Fibroblast of pulmonary artery (primary cell): ENCODE measurements around the gene C10orf90.

Experiments used
- DNase-seq: peaks from one replicate; pipeline ENCODE4 v3.0.0-alpha.2; 2010; ENCODE audit warnings: low read depth
- H3K4me3 ChIP-seq: replicated peaks from 2 replicates; pipeline ENCODE4 v1.5.1; 2011; ENCODE audit warnings: low read depth, mild to moderate bottlenecking, control low read depth, low read length, moderate library complexity
- CTCF ChIP-seq: IDR thresholded peaks from 2 replicates; pipeline ENCODE4 v1.5.1; 2011; ENCODE audit warnings: mild to moderate bottlenecking, control low read depth, low read length, inconsistent platforms; ENCODE audit errors: missing control alignments

The C10orf90 gene

GRCh38 chr10:126592901-126593300 lies 77.6 kb downstream of the C10orf90 start:
- H3K4me3 ChIP-seq, result no peak overlapping the region
- TF ChIP-seq CTCF, result no peak
- DNase-seq, result no peak

GRCh38 chr10:126588024-126588423 lies 82.5 kb downstream of the C10orf90 start:
- H3K4me3 ChIP-seq, result no peak overlapping the region
- no peak for DNase-seq
- TF ChIP-seq CTCF, result no peak

- no peak for TF ChIP-seq CTCF
- H3K4me3 ChIP-seq, result no peak overlapping the region
- DNase-seq, result no peak
Measured at GRCh38 chr10:126586878-126587277, 83.6 kb downstream of the C10orf90 start.

GRCh38 chr10:126586128-126586527 lies 84.4 kb downstream of the C10orf90 start:
- TF ChIP-seq CTCF, result no peak
- DNase-seq, result no peak
- no peak overlapping the region for H3K4me3 ChIP-seq

- H3K4me3 ChIP-seq, result no peak overlapping the region
- TF ChIP-seq CTCF, result no peak
- DNase-seq, result no peak
Measured at GRCh38 chr10:126585249-126586017, 85.1 kb downstream of the C10orf90 start.

GRCh38 chr10:126584836-126585235 lies 85.7 kb downstream of the C10orf90 start:
- TF ChIP-seq CTCF, result no peak
- no peak overlapping the region for H3K4me3 ChIP-seq
- DNase-seq, result no peak
